HCT116 (cell line): Measurements from ENCODE around the gene GTF3C1.

ENCODE experiments used
- CTCF ChIP-seq, 3 experiments: fragments of 200-600 bp in 1 of 3; sonication (generic) in 1 of 3; IDR thresholded peaks in 2 of 3; conservative IDR thresholded peaks in 1 of 3; 2 replicates each; pipeline ENCODE4 v1.5.1; 2012 to 2017; ENCODE audit warnings: low read depth in 2 of 3, low read length in 2 of 3, antibody characterized with exemption in 1 of 3, borderline replicate concordance in 1 of 3, control low read depth in 1 of 3, mild to moderate bottlenecking in 1 of 3, mixed read lengths in 1 of 3, mixed run types in 1 of 3, moderate library complexity in 1 of 3; ENCODE audit not compliant: insufficient read depth in 1 of 3
- EGR1 ChIP-seq: IDR thresholded peaks from 2 replicates; pipeline ENCODE4 v1.6.1; 2012; ENCODE audit warnings: low read depth
- EZH2 ChIP-seq: fragments of 200-600 bp; sonication (generic); IDR thresholded peaks from 2 replicates; pipeline ENCODE4 v1.6.1; 2017; ENCODE audit warnings: antibody characterized with exemption, mixed run types
- EZH2phosphoT487 ChIP-seq: fragments of 200-600 bp; IDR thresholded peaks from 2 replicates; pipeline ENCODE4 v1.6.1; 2018; ENCODE audit warnings: antibody characterized with exemption, borderline replicate concordance
- JUND ChIP-seq: IDR thresholded peaks from 2 replicates; pipeline ENCODE4 v1.6.1; 2012
- MAX ChIP-seq: IDR thresholded peaks from 2 replicates; pipeline ENCODE4 v1.6.1; 2012
- POLR2A ChIP-seq: IDR thresholded peaks from 2 replicates; pipeline ENCODE4 v1.7.0; 2011; ENCODE audit warnings: borderline replicate concordance; ENCODE audit not compliant: insufficient read depth, insufficient read length; ENCODE audit errors: extremely low read depth
- POLR2AphosphoS5 ChIP-seq: IDR thresholded peaks from 2 replicates; pipeline ENCODE4 v1.6.1; 2011; ENCODE audit warnings: mild to moderate bottlenecking, low read depth, low read length, moderate library complexity
- SIN3A ChIP-seq: IDR thresholded peaks from 2 replicates; pipeline ENCODE4 v1.6.1; 2012; ENCODE audit warnings: low read depth
- SP1 ChIP-seq: IDR thresholded peaks from 2 replicates; pipeline ENCODE4 v1.6.1; 2012; ENCODE audit warnings: low read depth
- YY1 ChIP-seq: IDR thresholded peaks from 2 replicates; pipeline ENCODE4 v1.6.1; 2011; ENCODE audit warnings: low read length, low read depth, moderate library complexity, mild to moderate bottlenecking; ENCODE audit not compliant: insufficient replicate concordance; ENCODE audit errors: extremely low read depth
- ZFX ChIP-seq: fragments of 450-650 bp; IDR thresholded peaks from 2 replicates; pipeline ENCODE4 v1.6.1; 2017

- TF ChIP-seq JUND (no peak), CTCF (IDR thresholded peaks at IDR 0.05 in 2 of 3, conservative IDR thresholded peaks at IDR 0.05 in 1 of 3; ENCODE audit: borderline replicate concordance in 1 of 3, insufficient read depth in 1 of 3, low read depth in 2 of 3, low read length in 2 of 3) (no peak), EZH2 (no peak), SIN3A (no peak), MAX (no peak), YY1 (no peak), EGR1 (no peak), EZH2phosphoT487 (no peak), ZFX (no peak), SP1 (no peak), POLR2A (no peak), POLR2AphosphoS5 (no peak)
These were observed 50.1 kb downstream of the GTF3C1 start for GRCh38 chr16:27499659-27500055.
